Aorta (tissue), 5 donors: ENCODE data around the gene RNF208. TPM values are rescaled to one million over a fixed set of nuclear protein-coding genes. Genes with fewer than 3 reads are reported as not detected.
A peak's percentile ranks its signal among the peaks of the same experiment; 100 is the strongest.

Experiments
- ATAC-seq: fragments of 200-7000 bp; cut with Tn5 transposase; one replicate; pipeline ENCODE4 v1.9.1; 2022; ENCODE audit warnings: moderate library complexity; ENCODE audit not compliant: low FRiP score
- DNase-seq, 2 donors: peaks; one replicate each; pipeline ENCODE4 v3.0.0-alpha.2; 2020
- H3K27ac ChIP-seq, 2 donors: one replicate each; pipeline ENCODE4 v1.5.1; 2013; ENCODE audit warnings: low read length in 2 of 2, mild to moderate bottlenecking in 2 of 2, moderate library complexity in 2 of 2, control low read depth in 1 of 2, inconsistent platforms in 1 of 2, low read depth in 1 of 2
- H3K27me3 ChIP-seq, 2 donors: one replicate each; pipeline ENCODE4 v1.6.1; 2013; ENCODE audit warnings: control low read depth in 1 of 2, low read length in 1 of 2, mild to moderate bottlenecking in 1 of 2, moderate library complexity in 1 of 2; ENCODE audit not compliant: insufficient read depth in 2 of 2, control insufficient read depth in 1 of 2
- H3K36me3 ChIP-seq, 2 donors: one replicate each; pipeline ENCODE4 v1.6.1; 2013; ENCODE audit warnings: control low read depth in 1 of 2, low read length in 1 of 2, mild to moderate bottlenecking in 1 of 2; ENCODE audit not compliant: insufficient read depth in 2 of 2, control insufficient read depth in 1 of 2
- H3K4me1 ChIP-seq, 2 donors: one replicate each; pipeline ENCODE4 v1.6.1; 2013; ENCODE audit warnings: low read length in 2 of 2, control low read depth in 1 of 2, mild to moderate bottlenecking in 1 of 2, moderate library complexity in 1 of 2; ENCODE audit not compliant: insufficient read depth in 2 of 2, control insufficient read depth in 1 of 2
- H3K4me3 ChIP-seq, 2 donors: one replicate each; pipeline ENCODE4 v1.5.1; 2013; ENCODE audit warnings: low read length in 2 of 2, control low read depth in 1 of 2, mild to moderate bottlenecking in 1 of 2
- H3K9me3 ChIP-seq: one replicate; pipeline ENCODE4 v1.6.1; 2013; ENCODE audit warnings: mild to moderate bottlenecking, low read length; ENCODE audit not compliant: control insufficient read depth
- whole genome bisulfite sequencing, 2 donors: extraction: QIAGEN DNeasy Blood & Tissue Kit; methylation state at CpG; one replicate each; pipeline ENCODE4 v1.1.7; 2013; 5-methylcytosine and 5-hydroxymethylcytosine counted together
- intact Hi-C, 2 donors: fragments of 100-400 bp; cut with DNase I; formaldehyde crosslinking; loops; one replicate each; pipeline versions ENCODE4 v1.14.2 to v1.15.0; 2022
- polyA plus RNA-seq, 2 donors: library from polyadenylated mRNA; stranded (reverse); fragments of 200-250 nt; gene quantifications; one replicate each; pipeline ENCODE4 v1.2.3, GENCODE V29; 2013
- total RNA-seq, 2 donors: library from RNA; stranded (reverse); fragmentation: NEBNext Ultra II Directional; extraction: Animal tissue kit (Norgen Biotek cat#: 25700); gene quantifications; one replicate each; pipeline ENCODE4 v1.2.1, GENCODE V29; 2021
- donor health status: healthy with polysubstance abuse.
- donor health status: Bipolar disorder and iron deficiency.
- donor health status: DM: no; HTN: no; CAD: no.
- donor health status: DM: no; HTN: no; CAD: no.
- donor health status: DM: yes; HTN: yes; CAD: no.

The RNF208 gene
- total and polyA plus RNA-seq, 4 donors = 2.2 to 11.8 (median 3.1) TPM

- Histone ChIP-seq H3K9me3 (no peaks in the 10 kb centered on the region), H3K27me3 (no peaks in the 10 kb centered on the region), H3K4me3 (no peak overlapping the region), H3K4me1 (no peaks in the 10 kb centered on the region), H3K36me3 (no peaks in the 10 kb centered on the region), H3K27ac (no peak overlapping the region)
- DNase-seq (no peak), ATAC-seq (no peak)
- intact Hi-C loops = no loop called here
- 89% methylated on average over 49 of the region's 49 CpGs for WGBS, 2 donors
These were observed 8.6 kb downstream of the RNF208 start for GRCh38 chr9:137213160-137214060.

GRCh38 chr9:137212520-137212919 lies 9.5 kb downstream of the RNF208 start:
- Histone ChIP-seq H3K27ac (no peak overlapping the region), H3K27me3 (no peaks in the 10 kb centered on the region), H3K4me3 (no peak overlapping the region), H3K4me1 (no peaks in the 10 kb centered on the region), H3K9me3 (no peaks in the 10 kb centered on the region), H3K36me3 (no peaks in the 10 kb centered on the region)
- ATAC-seq (no peak), DNase-seq (no peak)
- WGBS, 2 donors = 84 to 86% methylated on average over 19 to 21 of the region's 21 CpGs
- intact Hi-C loops = no loop called here

- 76 to 88% methylated on average over 13 of the region's 13 CpGs for WGBS, 2 donors
- intact Hi-C loops = no loop called here
- Histone ChIP-seq H3K27ac (no peak overlapping the region), H3K9me3 (no peaks in the 10 kb centered on the region), H3K4me1 (no peaks in the 10 kb centered on the region), H3K4me3 (no peak overlapping the region), H3K36me3 (no peaks in the 10 kb centered on the region), H3K27me3 (no peaks in the 10 kb centered on the region)
- DNase-seq (no peak), ATAC-seq (no peak)
These were observed 10.5 kb downstream of the RNF208 start for GRCh38 chr9:137211532-137211931.

- DNase-seq (no peak), ATAC-seq (no peak)
- Histone ChIP-seq H3K36me3 (no peaks in the 10 kb centered on the region), H3K27me3 (no peaks in the 10 kb centered on the region), H3K9me3 (no peaks in the 10 kb centered on the region), H3K4me3 (no peak overlapping the region), H3K27ac (no peak overlapping the region), H3K4me1 (no peaks in the 10 kb centered on the region)
- intact Hi-C loops = no loop called here
- WGBS, 2 donors = 75% methylated on average over 7 of the region's 7 CpGs
These were observed 15.4 kb downstream of the RNF208 start for GRCh38 chr9:137206602-137207001.

GRCh38 chr9:137205126-137206069 lies 16.6 kb downstream of the RNF208 start, which contains the start of the genes NDOR1 and TMEM203:
TSS of gene NDOR1 (plus strand) at chr9:137205700. CDS start at chr9:137205778, 78 bp downstream.
TSS of gene TMEM203 (minus strand) at chr9:137205648. CDS start at chr9:137205414, 234 bp downstream.
- Histone ChIP-seq H3K9me3 (no peaks in the 10 kb centered on the region), H3K27me3 (no peaks in the 10 kb centered on the region), H3K27ac (peak within 1 kb of the TSS in 1 of 2 donors; percentile 35), H3K4me1 (peaks cover 0 to 1% of the 10 kb centered on the region in 2 donors), H3K4me3 (peak within 1 kb of the TSS; percentile 62 to 69), H3K36me3 (no peaks in the 10 kb centered on the region)
- intact Hi-C loops = no loop called here
- WGBS, 2 donors = 0% methylated on average over 74 to 98 of the region's 98 CpGs
- ATAC-seq (peak; percentile 81), DNase-seq (peak; percentile 95 to 99)

GRCh38 chr9:137204731-137205125 lies 17.3 kb downstream of the RNF208 start:
- Histone ChIP-seq H3K27me3 (no peaks in the 10 kb centered on the region), H3K36me3 (no peaks in the 10 kb centered on the region), H3K9me3 (no peaks in the 10 kb centered on the region), H3K4me1 (peaks cover 1% of the 10 kb centered on the region in 2 donors), H3K27ac (no peak overlapping the region), H3K4me3 (peak overlapping the region; percentile 62 to 69)
- intact Hi-C loops = no loop called here
- ATAC-seq (no peak), DNase-seq (no peak)
- 9 to 13% methylated on average over 21 of the region's 21 CpGs for WGBS, 2 donors

- Histone ChIP-seq H3K4me3 (no peak overlapping the region), H3K36me3 (no peaks in the 10 kb centered on the region), H3K4me1 (peaks cover 1 to 3% of the 10 kb centered on the region in 2 donors), H3K9me3 (no peaks in the 10 kb centered on the region), H3K27me3 (no peaks in the 10 kb centered on the region), H3K27ac (no peak overlapping the region)
- intact Hi-C loops = no loop called here
- ATAC-seq (no peak), DNase-seq (no peak)
- whole genome bisulfite sequencing, 2 donors = 34% methylated on average over 8 of the region's 8 CpGs
These were observed 19.1 kb downstream of the RNF208 start for GRCh38 chr9:137202966-137203365.

GRCh38 chr9:137201205-137201868 lies 20.7 kb downstream of the RNF208 start:
- DNase-seq (no peak), ATAC-seq (no peak)
- 18 to 19% methylated on average over 23 of the region's 23 CpGs for WGBS, 2 donors
- H3K4me1 ChIP-seq = peaks cover 1 to 3% of the 10 kb centered on the region in 2 donors
- H3K27me3 ChIP-seq = no peaks in the 10 kb centered on the region
- H3K36me3 ChIP-seq = no peaks in the 10 kb centered on the region
- intact Hi-C loops = no loop called here
- peak overlapping the region in 1 of 2 donors; percentile 35 for H3K27ac ChIP-seq
- no peaks in the 10 kb centered on the region for H3K9me3 ChIP-seq
- peak overlapping the region; percentile 15 to 52 for H3K4me3 ChIP-seq
